Left colon (tissue), 2 donors: ENCODE results near the gene LRP2BP. TPM values are rescaled to one million over a fixed set of nuclear protein-coding genes. Genes with fewer than 3 reads are reported as not detected.
A peak's percentile ranks its signal among the peaks of the same experiment; 100 is the strongest.
"Not testable (repeated sequence)": the region's sequence is repeated elsewhere in the genome, so short reads cannot be mapped to it uniquely, and the experiment has no call there.

Experiments used
- ATAC-seq: fragments of 200-7000 bp; cut with Tn5 transposase; one replicate; pipeline ENCODE4 v1.9.1; 2020; ENCODE audit warnings: mild to moderate bottlenecking, moderate library complexity
- DNase-seq, 2 donors: peaks; one replicate each; pipeline ENCODE4 v3.0.0-alpha.2; 2020
- intact Hi-C, 2 donors: fragments of 100-400 bp; cut with DNase I in 1 of 2; cut with micrococcal nuclease in 1 of 2; formaldehyde crosslinking; loops; one replicate each; pipeline versions ENCODE4 v1.11.2 to v1.14.0; 2022; cut with DNase I, micrococcal nuclease
- total RNA-seq, 2 donors: library from RNA; stranded (reverse); fragmentation: NEBNext Ultra II Directional; extraction: Animal tissue kit (Norgen Biotek cat#: 25700); gene quantifications; one replicate each; pipeline ENCODE4 v1.2.1, GENCODE V29; 2021
- donor health status: DM: no; HTN: no; CAD: no.
- donor health status: DM: yes; HTN: yes; CAD: no.

Gene LRP2BP
- total RNA-seq, 2 donors from 2014 or later: 0.40 to 0.70 TPM

- intact Hi-C loops: no loop called here
- DNase-seq: no peak
- ATAC-seq: no peak
These were observed 53.9 kb downstream of the LRP2BP start for GRCh38 chr4:185341841-185342240.

- no peak for DNase-seq
- no peak for ATAC-seq
- intact Hi-C loops: no loop called here
These were observed 54.3 kb downstream of the LRP2BP start for GRCh38 chr4:185341377-185341776.

DNA sequence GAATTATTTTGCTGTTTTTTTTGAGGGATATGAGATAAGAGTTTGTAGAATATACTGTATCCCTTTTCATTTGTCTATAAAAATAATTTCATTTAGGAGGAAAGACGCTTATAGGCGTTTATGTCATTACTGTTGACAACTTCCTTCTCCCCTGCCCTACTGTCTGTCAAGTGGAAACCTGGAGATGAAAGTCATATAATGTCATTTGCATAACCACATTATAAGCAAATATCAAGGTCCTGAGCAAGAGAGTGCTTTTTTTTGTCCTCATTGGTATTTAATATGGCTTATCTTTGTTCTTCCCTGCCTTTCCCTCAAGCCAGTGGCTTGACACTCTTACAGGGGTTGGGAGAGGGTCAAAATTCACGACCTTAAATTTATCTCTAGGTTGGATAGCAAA is 55.8 kb downstream of the LRP2BP start:
- ATAC-seq (no peak), DNase-seq (no peak)
- intact Hi-C loops: no loop called here

DNA sequence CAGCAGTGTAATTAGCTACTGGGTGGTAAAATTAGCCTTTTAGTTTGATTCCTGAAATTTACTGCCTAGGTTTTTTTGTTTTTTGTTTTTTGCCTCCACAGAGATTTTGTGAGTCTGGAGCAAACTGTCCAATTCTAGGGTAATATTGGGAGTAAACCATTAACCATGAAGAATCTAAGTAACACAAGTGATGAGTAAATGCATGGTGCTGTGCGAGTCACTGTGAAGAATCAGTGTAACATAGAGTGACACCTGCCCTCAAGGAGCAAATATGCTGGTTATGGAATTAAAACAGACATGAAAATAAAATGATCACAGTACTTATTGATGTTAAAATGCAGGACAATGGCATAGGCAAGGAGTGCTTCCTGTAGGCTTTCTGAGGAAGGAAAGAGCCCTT is 60.1 kb downstream of the LRP2BP start:
- ATAC-seq (no peak), DNase-seq (no peak)
- intact Hi-C loops: no loop called here

DNA sequence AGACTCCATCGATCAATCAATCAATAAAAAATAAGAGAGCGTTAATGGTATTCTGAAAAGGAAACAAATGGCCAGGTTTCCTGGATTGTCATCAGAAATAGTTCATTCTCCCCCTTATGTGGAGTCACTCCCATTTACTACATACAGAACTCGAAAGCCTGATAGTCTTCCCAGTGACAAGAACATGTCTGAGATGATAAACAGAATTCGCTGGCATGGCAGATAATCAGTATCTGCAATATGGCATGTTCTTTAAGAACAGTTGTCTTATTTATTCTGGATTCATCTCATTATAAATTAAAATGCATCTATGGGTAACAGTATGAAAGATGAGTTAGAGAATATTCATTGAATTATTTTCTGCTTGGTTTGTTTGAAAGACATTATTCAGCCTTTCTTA is 61.4 kb downstream of the LRP2BP start:
- intact Hi-C loops: no loop called here
- ATAC-seq (no peak), DNase-seq (no peak)

DNA sequence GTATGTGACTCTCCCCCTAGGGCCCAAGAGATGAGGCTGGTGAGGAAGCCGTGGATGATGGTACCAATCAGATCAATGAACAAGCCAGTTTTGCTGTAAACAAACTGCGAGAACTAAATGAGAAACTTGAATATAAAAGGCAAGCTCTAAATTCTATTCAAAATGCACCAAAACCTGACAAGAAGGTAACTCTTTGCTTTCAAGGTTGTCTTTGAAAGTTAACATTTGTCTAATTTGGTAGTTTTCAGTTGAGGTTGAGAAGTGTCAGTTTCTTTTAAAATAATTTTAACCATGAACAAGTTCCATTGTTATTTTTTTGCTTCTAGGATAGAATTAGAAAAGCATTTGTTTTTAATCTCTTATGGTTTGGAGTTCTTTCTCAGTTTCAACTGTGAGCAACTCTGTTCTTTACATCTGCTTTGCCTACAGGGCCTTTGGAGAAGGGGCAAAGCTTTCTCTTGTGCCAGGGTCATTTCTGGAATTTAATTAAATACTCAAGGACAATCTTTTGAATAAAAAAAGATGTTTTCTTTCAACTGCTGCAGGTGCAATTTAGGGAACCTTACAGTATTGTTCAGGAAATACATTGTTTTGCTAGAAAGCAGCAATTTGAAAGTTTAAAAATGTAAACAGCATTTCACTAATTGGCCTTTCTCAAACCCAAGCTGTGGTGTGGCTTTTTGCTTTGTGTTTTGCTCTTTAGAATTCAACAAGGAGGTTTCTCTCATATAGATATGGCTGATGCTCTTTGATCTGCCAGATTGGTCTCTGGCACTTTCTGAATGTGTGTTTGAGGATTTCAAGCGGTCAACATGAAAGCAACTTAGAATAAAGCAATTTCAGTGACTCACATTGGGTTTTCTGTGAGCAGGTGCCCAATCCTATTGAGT is 62.9 kb downstream of the LRP2BP start:
- no peak for ATAC-seq

GRCh38 chr4:185329879-185330510 is 65.7 kb downstream of the LRP2BP start:
- intact Hi-C loops, DNase-seq, ATAC-seq: not testable (repeated sequence)

More for the DNA sequence above, 62.9 kb downstream of the LRP2BP start:
- intact Hi-C loops: no loop called here
- no peak for DNase-seq

DNA sequence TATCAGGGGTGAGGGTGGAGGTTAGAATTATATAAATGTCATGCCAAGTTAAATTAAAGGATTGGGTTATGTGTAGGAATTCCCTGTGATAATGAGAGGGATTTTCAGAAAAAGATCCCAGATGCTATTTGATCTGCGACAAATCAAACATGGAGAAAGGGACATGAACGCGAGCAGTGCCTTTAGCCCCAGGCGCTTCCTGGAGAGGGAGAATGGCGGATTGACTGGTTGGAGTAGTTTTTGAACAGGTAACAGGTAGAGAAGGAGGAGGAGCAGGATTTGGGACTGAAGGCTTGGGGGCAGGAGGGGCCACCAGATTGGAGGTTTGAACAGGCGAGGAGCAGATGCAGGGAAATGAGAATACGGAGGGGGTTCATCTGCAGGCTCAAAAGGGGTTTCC is 67.1 kb downstream of the LRP2BP start:
- ATAC-seq (no peak), DNase-seq (no peak)
- intact Hi-C loops: no loop called here

- DNase-seq, intact Hi-C loops, ATAC-seq: not testable (repeated sequence)
These were observed 70.0 kb downstream of the LRP2BP start for GRCh38 chr4:185325721-185326120.

DNA sequence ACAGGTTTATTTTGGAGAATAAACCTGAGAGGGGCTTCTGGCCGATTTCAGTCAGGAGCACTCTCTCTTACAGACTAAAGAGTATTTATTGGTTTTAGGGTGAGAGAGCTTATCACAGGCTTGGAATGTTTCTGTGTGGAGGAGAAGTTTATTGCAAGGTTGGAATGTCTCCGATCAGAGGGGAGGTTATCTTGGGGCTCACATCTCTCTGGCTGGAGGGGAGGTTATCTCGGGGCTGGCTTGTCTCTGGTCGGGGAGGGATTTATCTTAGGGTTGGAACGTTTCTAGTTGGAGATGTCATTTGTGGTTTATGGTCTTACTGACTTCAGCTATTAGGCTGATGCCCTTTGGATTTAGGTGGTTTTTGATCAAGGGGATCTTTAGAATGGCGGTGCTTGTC is 71.4 kb downstream of the LRP2BP start:
- ATAC-seq, intact Hi-C loops, DNase-seq: not testable (repeated sequence)

DNA sequence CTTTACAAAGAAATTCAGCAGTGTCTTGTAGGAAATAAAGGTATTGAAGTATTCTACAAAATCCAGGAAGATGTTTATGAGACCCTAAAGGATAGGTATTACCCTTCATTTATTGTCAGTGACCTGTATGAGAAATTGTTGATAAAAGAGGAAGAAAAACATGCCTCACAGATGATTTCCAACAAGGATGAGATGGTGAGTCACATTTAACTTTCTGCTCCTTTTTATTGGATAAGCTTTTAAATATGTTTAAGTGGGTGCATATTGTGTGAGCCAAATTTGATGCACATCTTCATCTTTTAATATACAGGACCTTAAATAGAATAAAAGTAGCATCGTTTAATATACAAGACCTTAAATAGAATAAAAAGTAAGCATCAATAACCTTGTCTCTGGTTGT is 72.1 kb downstream of the LRP2BP start:
- intact Hi-C loops: no loop called here
- ATAC-seq: no peak
- no peak for DNase-seq

GRCh38 chr4:185322803-185323202 is 72.9 kb downstream of the LRP2BP start:
- no peak for ATAC-seq
- intact Hi-C loops: no loop called here

GRCh38 chr4:185318679-185319078 is 77.0 kb downstream of the LRP2BP start:
- no peak for DNase-seq
- intact Hi-C loops: no loop called here
- ATAC-seq: peak; percentile 78

More at GRCh38 chr4:185322803-185323202, 72.9 kb downstream of the LRP2BP start:
- no peak for DNase-seq

- no peak for ATAC-seq
- intact Hi-C loops: no loop called here
- DNase-seq: no peak
These were observed 77.8 kb downstream of the LRP2BP start for GRCh38 chr4:185317880-185318279.

- ATAC-seq, intact Hi-C loops, DNase-seq: not testable (repeated sequence)
These were observed 78.3 kb downstream of the LRP2BP start for GRCh38 chr4:185317462-185317861.

Other genes starting within 250 kb of the LRP2BP start
- gene CFAP97, start 191.9 kb downstream of the LRP2BP start, total RNA-seq: 10 to 100 TPM; 13.9 to 14.0 TPM
- gene SNX25, start 186.3 kb downstream of the LRP2BP start, total RNA-seq: 10 to 100 TPM; 10.6 to 24.2 TPM
- gene ANKRD37, start 917 bp upstream of the LRP2BP start, total RNA-seq: 1 to 10 TPM; 5.0 to 9.1 TPM
- 10 to 100 TPM; 20.5 to 26.1 TPM for gene UFSP2, start 30.0 kb upstream of the LRP2BP start, total RNA-seq
- gene CCDC110, start 75.8 kb upstream of the LRP2BP start, total RNA-seq: 1 to 10 TPM; 2.0 to 2.1 TPM
- 10 to 100 TPM in 1 of 2 donors, 1 to 10 TPM in 1; 4.3 to 30.8 TPM for gene PDLIM3, start 139.6 kb upstream of the LRP2BP start, total RNA-seq